Keratinocyte (primary cell): ENCODE measurements around the gene TBL1XR1. TPM values are rescaled to one million over a fixed set of nuclear protein-coding genes. Genes with fewer than 3 reads are reported as not detected.

Source experiments
- DNase-seq: peaks from one replicate; pipeline ENCODE4 v3.0.0-alpha.2; 2011; ENCODE audit warnings: low read depth, missing footprints, low spot score
- FAIRE-seq: peaks from 2 replicates; lab custom pipeline; 2011; peaks lifted over from hg19 to GRCh38; lab: Jason Lieb, UNC
- H2AFZ ChIP-seq: 2 replicates; pipeline ENCODE4 v1.6.0; 2012; ENCODE audit warnings: low read length, control low read depth, inconsistent platforms; ENCODE audit not compliant: control insufficient read depth
- H3K27ac ChIP-seq: 2 replicates; pipeline ENCODE4 v1.5.1; 2011; ENCODE audit warnings: low read length; ENCODE audit not compliant: control insufficient read depth, insufficient read depth
- H3K27me3 ChIP-seq: 3 replicates; pipeline ENCODE4 v1.6.0; 2011; ENCODE audit warnings: low read length; ENCODE audit not compliant: control insufficient read depth, insufficient read depth; ENCODE audit errors: extremely low read depth
- H3K36me3 ChIP-seq, 2 experiments: 2 replicates in 1 of 2; 3 replicates in 1 of 2; pipeline ENCODE4 v1.5.1; 2011; ENCODE audit warnings: low read length in 2 of 2, mild to moderate bottlenecking in 1 of 2; ENCODE audit not compliant: control insufficient read depth in 2 of 2, insufficient read depth in 2 of 2; ENCODE audit errors: extremely low read depth in 1 of 2
- H3K4me1 ChIP-seq: 3 replicates; pipeline ENCODE4 v1.5.1; 2011; ENCODE audit warnings: low read length; ENCODE audit not compliant: control insufficient read depth, insufficient read depth; ENCODE audit errors: extremely low read depth
- H3K4me2 ChIP-seq: 3 replicates; pipeline ENCODE4 v1.6.0; 2011; ENCODE audit warnings: low read depth, low read length; ENCODE audit not compliant: control insufficient read depth, insufficient read depth; ENCODE audit errors: extremely low read depth
- H3K4me3 ChIP-seq, 3 experiments: fragments of 200-600 bp in 1 of 3; sonication (generic) in 1 of 3; 2 replicates in 2 of 3; 3 replicates in 1 of 3; pipeline ENCODE4 v1.5.1; 2011 to 2016; ENCODE audit warnings: low read length in 3 of 3, mild to moderate bottlenecking in 3 of 3, control low read depth in 2 of 3, inconsistent platforms in 1 of 3, low read depth in 1 of 3, mixed read lengths in 1 of 3, mixed run types in 1 of 3, moderate library complexity in 1 of 3; ENCODE audit not compliant: control insufficient read depth in 2 of 3, insufficient read depth in 2 of 3; ENCODE audit errors: extremely low read depth in 1 of 3
- H3K79me2 ChIP-seq: 2 replicates; pipeline ENCODE4 v1.6.0; 2012; ENCODE audit warnings: low read length; ENCODE audit not compliant: control insufficient read depth, insufficient read depth
- H3K9ac ChIP-seq: 3 replicates; pipeline ENCODE4 v1.6.0; 2011; ENCODE audit warnings: low read length; ENCODE audit not compliant: control insufficient read depth, insufficient read depth; ENCODE audit errors: extremely low read depth
- H3K9me1 ChIP-seq: 3 replicates; pipeline ENCODE4 v1.6.0; 2011; ENCODE audit warnings: low read length; ENCODE audit not compliant: control insufficient read depth, insufficient read depth; ENCODE audit errors: extremely low read depth
- H3K9me3 ChIP-seq: 2 replicates; pipeline ENCODE4 v1.5.1; 2012; ENCODE audit warnings: low read depth, low read length; ENCODE audit not compliant: control insufficient read depth
- H4K20me1 ChIP-seq: 3 replicates; pipeline ENCODE4 v1.6.0; 2011; ENCODE audit warnings: low read length; ENCODE audit not compliant: control insufficient read depth, insufficient read depth; ENCODE audit errors: extremely low read depth
- EZH2 ChIP-seq: IDR thresholded peaks from one replicate; pipeline ENCODE4 v1.6.1; 2012; ENCODE audit warnings: inconsistent platforms, mild to moderate bottlenecking, low read length, moderate library complexity
- dilution Hi-C: fragments of 300-500 bp; cut with MboI; formaldehyde crosslinking; loops from one replicate; pipeline ENCODE4 v1.7.0; 2020; ENCODE audit warnings: low sequenced_read_pairs; ENCODE audit not compliant: extremely low pct_ligation_motif_present
- polyA plus RNA-seq, 5 experiments: library from polyadenylated mRNA; depleted of rRNA in 3 of 5; stranded (reverse) in 3 of 5; stranded (forward) in 1 of 5; unstranded in 1 of 5; fragments of >200 nt; gene quantifications; 1 replicate in 1 of 5; 2 replicates in 3 of 5; 3 replicates in 1 of 5; pipeline versions ENCODE4 v1.2.1 to v1.2.3, GENCODE V29; 2011 to 2012; ENCODE audit warnings: missing spikeins in 2 of 5, low read depth in 1 of 5, low replicate concordance in 1 of 5
- TF ChIP-seq, protein P1 (sequence below), 3 experiments: IDR thresholded peaks in 1 of 3; conservative IDR thresholded peaks in 1 of 3; optimal IDR thresholded peaks in 1 of 3; 2 replicates in 2 of 3; 3 replicates in 1 of 3; pipeline versions ENCODE3 to v1.5.1; 2011; ENCODE audit warnings: low read length in 3 of 3, mild to moderate bottlenecking in 3 of 3, moderate library complexity in 2 of 3, control low read depth in 1 of 3, inconsistent platforms in 1 of 3; ENCODE audit not compliant: insufficient read depth in 2 of 3; ENCODE audit errors: extremely low read depth in 1 of 3

Gene TBL1XR1
- polyA plus RNA-seq, 1 donor (not counting 4 experiments of a cell fraction or from before 2014, with no cell fraction given), result 169 TPM

DNA sequence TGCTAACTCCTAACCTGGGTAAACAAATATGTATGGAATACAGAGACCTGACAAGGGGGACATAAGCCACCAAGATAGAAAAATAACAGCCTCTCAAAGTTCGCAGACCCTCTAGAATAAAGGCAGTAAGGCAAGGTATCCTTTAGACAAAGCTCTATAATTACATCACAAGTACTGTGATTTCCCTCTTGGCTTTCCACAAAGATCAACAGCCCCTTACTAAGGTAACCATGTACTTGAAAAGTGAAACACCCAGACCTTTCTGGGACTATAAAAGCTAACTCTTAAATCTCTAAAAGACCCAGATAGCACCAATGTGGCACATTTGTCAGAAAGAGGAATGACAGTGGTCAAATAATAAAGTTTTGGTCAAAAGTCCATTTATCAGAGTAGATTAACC lies 51.9 kb downstream of the TBL1XR1 start:
- H3K9me3 ChIP-seq, result no peaks in the 10 kb centered on the region
- no peaks in the 10 kb centered on the region for H3K36me3 ChIP-seq
- H3K9ac ChIP-seq, result peak overlapping the region; percentile 28
- H3K4me1 ChIP-seq, result peaks cover 39% of the 10 kb centered on the region
- H3K4me3 ChIP-seq, result peak overlapping the region in 2 of 3 experiments; percentile 10 to 31
- H3K79me2 ChIP-seq, result peaks cover 98% of the 10 kb centered on the region
- no peak for FAIRE-seq
- H3K27me3 ChIP-seq, result no peaks in the 10 kb centered on the region
- no peak for DNase-seq
- H4K20me1 ChIP-seq, result peaks cover 3% of the 10 kb centered on the region
- H3K27ac ChIP-seq, result peak overlapping the region; percentile 67
- H3K4me2 ChIP-seq, result peak overlapping the region; percentile 60
- TF ChIP-seq, protein P1, sequence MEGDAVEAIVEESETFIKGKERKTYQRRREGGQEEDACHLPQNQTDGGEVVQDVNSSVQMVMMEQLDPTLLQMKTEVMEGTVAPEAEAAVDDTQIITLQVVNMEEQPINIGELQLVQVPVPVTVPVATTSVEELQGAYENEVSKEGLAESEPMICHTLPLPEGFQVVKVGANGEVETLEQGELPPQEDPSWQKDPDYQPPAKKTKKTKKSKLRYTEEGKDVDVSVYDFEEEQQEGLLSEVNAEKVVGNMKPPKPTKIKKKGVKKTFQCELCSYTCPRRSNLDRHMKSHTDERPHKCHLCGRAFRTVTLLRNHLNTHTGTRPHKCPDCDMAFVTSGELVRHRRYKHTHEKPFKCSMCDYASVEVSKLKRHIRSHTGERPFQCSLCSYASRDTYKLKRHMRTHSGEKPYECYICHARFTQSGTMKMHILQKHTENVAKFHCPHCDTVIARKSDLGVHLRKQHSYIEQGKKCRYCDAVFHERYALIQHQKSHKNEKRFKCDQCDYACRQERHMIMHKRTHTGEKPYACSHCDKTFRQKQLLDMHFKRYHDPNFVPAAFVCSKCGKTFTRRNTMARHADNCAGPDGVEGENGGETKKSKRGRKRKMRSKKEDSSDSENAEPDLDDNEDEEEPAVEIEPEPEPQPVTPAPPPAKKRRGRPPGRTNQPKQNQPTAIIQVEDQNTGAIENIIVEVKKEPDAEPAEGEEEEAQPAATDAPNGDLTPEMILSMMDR (optimal IDR thresholded peaks at IDR 0.05 in 1 of 3, IDR thresholded peaks at IDR 0.05 in 1 of 3, conservative IDR thresholded peaks at IDR 0.05 in 1 of 3; ENCODE audit: extremely low read depth in 1 of 3, insufficient read depth in 2 of 3, low read length in 3 of 3), result no peak
- no peak for TF ChIP-seq EZH2
- dilution Hi-C loops, result no loop called here
- H2AFZ ChIP-seq, result no peak overlapping the region
- H3K9me1 ChIP-seq, result no peaks in the 10 kb centered on the region

DNA sequence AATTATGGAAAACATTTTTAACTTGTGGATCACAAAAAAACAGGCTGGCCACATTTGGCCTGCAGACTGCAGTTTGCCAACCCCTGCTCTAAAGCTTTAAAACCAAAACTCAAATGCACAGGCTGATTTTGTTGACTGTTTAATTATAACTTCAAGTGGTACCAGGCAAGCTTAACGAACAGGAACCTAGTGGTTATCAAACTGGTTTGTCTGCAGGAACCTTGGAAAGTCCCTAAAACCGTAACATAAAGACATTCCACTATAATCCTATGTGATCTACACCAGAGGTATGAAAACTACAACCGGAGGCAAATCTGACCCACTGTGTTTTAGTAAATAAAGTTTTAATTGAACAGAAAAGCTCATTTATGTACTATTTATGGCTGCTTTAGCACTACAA lies 52.4 kb downstream of the TBL1XR1 start:
- peaks cover 35% of the 10 kb centered on the region for H3K4me1 ChIP-seq
- DNase-seq, result no peak
- H3K27ac ChIP-seq, result peak overlapping the region; percentile 67
- no peaks in the 10 kb centered on the region for H4K20me1 ChIP-seq
- no peaks in the 10 kb centered on the region for H3K36me3 ChIP-seq
- no peak overlapping the region for H2AFZ ChIP-seq
- no peak for TF ChIP-seq EZH2
- TF ChIP-seq, protein P1 (optimal IDR thresholded peaks at IDR 0.05 in 1 of 3, IDR thresholded peaks at IDR 0.05 in 1 of 3, conservative IDR thresholded peaks at IDR 0.05 in 1 of 3; ENCODE audit: extremely low read depth in 1 of 3, insufficient read depth in 2 of 3, low read length in 3 of 3), result no peak
- FAIRE-seq, result no peak
- H3K9me1 ChIP-seq, result no peaks in the 10 kb centered on the region
- H3K27me3 ChIP-seq, result no peaks in the 10 kb centered on the region
- no peaks in the 10 kb centered on the region for H3K9me3 ChIP-seq
- H3K9ac ChIP-seq, result peak overlapping the region; percentile 28
- peak overlapping the region; percentile 60 for H3K4me2 ChIP-seq
- dilution Hi-C loops, result no loop called here
- H3K4me3 ChIP-seq, result peak overlapping the region in 1 of 3 experiments; percentile 31
- peaks cover 98% of the 10 kb centered on the region for H3K79me2 ChIP-seq
